Thyroid gland (tissue), 4 donors: ENCODE measurements around the gene MAGI3.

Experiments
- POLR2A ChIP-seq, 2 donors: fragments of 450-650 bp; IDR thresholded peaks; one replicate each; pipeline ENCODE4 v1.6.1; 2017; ENCODE audit warnings: antibody characterized with exemption in 2 of 2, mild to moderate bottlenecking in 2 of 2, moderate library complexity in 1 of 2
- TF ChIP-seq, protein P1 (sequence below), 6 experiments: fragments of 200-600 bp in 3 of 6; fragments of 450-650 bp in 3 of 6; sonication (generic) in 3 of 6; IDR thresholded peaks; one replicate each; pipeline ENCODE4 v1.5.1; 2016 to 2019; ENCODE audit warnings: antibody characterized with exemption in 6 of 6, mild to moderate bottlenecking in 2 of 6, inconsistent platforms in 1 of 6, moderate library complexity in 1 of 6

GRCh38 chr1:113692342-113692741 lies 302.0 kb downstream of the MAGI3 start:
- TF ChIP-seq, protein P1, sequence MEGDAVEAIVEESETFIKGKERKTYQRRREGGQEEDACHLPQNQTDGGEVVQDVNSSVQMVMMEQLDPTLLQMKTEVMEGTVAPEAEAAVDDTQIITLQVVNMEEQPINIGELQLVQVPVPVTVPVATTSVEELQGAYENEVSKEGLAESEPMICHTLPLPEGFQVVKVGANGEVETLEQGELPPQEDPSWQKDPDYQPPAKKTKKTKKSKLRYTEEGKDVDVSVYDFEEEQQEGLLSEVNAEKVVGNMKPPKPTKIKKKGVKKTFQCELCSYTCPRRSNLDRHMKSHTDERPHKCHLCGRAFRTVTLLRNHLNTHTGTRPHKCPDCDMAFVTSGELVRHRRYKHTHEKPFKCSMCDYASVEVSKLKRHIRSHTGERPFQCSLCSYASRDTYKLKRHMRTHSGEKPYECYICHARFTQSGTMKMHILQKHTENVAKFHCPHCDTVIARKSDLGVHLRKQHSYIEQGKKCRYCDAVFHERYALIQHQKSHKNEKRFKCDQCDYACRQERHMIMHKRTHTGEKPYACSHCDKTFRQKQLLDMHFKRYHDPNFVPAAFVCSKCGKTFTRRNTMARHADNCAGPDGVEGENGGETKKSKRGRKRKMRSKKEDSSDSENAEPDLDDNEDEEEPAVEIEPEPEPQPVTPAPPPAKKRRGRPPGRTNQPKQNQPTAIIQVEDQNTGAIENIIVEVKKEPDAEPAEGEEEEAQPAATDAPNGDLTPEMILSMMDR (IDR thresholded peaks at IDR 0.05) = no peak
- no peak for TF ChIP-seq POLR2A (IDR thresholded peaks at IDR 0.05)
